ENCODE data around the gene CHAT.

The CHAT gene

DNA sequence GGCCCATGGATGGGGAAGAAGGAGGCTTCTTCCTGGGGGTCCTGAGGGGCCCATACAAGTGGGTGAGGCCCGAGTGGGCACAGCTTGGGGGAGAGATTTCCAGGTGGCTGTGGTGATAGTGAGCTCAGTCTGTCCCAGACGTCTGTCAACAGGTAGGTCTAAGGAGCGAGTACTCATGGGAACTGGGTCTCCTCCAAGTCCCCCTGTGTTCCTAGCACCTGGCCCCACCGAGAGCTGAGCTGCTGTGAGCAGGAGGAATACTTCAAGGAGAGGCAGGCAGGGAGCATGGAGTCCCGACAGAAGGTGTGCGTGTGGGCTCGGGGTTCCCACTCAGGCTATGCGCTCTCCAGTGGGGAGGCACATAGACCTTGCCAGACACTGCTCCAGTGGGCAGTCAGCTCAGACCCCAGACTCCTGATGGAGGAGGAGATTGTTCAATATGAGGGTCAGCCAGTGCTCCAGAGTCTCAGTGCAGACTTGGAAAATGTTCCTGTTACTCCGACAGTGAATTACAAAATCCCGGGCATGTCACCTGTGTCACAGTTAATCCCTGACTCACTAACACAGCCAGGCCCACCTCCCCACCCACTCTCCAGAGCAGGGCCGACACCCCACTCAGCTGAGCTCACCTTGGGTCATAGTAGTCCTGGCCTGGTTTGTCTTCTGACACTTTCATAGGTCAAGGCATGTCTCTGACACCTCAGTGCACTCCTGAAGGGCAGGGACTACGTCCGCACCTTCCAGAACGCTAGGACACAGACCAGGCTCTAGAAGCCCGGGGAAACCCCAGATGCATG is 37.4 kb downstream of the CHAT start:
- H3K27ac ChIP-seq: no peak overlapping the region
- TF ChIP-seq ZFX (IDR thresholded peaks at IDR 0.05) (no peak), CTCF (conservative IDR thresholded peaks at IDR 0.05) (no peak)

DNA sequence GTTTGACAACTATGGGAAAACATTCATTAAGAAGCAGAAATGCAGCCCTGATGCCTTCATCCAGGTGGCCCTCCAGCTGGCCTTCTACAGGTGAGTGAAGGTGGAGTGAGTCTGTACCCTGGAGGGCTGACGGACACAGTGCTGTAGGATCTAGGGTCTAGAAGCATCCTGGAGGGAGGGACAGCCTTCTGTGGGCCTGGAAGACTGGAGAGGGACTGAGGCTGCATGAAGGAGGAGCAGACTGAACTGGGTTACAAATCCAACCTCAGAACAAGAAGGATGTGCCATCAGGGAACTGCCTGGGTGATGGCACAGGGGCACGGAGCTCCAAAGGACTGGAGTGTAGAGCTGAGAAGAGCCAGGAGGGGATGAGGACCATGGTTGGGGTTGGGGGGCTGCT is 38.1 kb downstream of the CHAT start:
- no peak overlapping the region for H3K27ac ChIP-seq
- TF ChIP-seq CTCF (conservative IDR thresholded peaks at IDR 0.05): no peak
- TF ChIP-seq ZFX (IDR thresholded peaks at IDR 0.05): no peak

DNA sequence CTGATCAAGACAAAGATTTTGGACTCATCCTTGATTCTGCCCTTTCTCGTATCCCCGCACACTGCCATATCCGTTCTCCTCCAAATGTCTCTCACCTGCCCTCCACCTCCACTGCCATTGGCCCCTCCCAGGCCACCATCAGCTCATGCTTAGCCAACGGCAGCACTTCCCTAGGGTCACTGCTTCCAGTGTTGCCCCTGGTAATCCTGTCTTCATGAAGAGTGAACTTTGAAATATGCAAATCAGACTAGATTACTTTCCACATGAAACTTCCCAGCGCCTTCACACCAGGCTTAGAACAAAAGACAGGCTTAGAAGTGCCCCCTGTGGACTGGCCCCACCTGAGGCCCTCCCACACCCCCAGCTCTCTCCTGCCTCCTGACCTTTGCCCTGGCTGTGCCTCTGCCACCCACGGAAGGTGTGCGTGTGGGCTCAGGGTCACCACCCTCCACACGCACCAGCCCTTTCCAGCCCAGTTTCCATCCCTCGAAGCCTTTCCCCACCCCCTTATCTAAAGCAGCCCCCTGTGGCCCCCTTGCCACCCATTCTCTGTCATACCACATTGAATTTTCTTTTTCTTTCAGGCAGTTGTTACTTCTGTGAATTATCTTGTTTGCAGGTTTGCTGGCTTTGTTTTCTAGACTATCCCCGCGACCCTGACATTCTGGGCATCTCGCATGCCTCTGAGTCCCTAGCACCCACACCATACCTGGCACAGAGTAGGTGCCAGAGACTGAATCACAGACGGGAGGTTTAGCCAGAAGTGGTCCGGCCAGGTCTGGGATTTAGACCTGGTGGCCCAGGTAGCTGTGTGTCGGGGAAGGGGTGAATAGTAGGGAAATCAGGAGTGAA is 38.8 kb downstream of the CHAT start:
- H3K27ac ChIP-seq: no peak overlapping the region
- no peak for TF ChIP-seq CTCF (conservative IDR thresholded peaks at IDR 0.05)
- no peak for TF ChIP-seq ZFX (IDR thresholded peaks at IDR 0.05)

DNA sequence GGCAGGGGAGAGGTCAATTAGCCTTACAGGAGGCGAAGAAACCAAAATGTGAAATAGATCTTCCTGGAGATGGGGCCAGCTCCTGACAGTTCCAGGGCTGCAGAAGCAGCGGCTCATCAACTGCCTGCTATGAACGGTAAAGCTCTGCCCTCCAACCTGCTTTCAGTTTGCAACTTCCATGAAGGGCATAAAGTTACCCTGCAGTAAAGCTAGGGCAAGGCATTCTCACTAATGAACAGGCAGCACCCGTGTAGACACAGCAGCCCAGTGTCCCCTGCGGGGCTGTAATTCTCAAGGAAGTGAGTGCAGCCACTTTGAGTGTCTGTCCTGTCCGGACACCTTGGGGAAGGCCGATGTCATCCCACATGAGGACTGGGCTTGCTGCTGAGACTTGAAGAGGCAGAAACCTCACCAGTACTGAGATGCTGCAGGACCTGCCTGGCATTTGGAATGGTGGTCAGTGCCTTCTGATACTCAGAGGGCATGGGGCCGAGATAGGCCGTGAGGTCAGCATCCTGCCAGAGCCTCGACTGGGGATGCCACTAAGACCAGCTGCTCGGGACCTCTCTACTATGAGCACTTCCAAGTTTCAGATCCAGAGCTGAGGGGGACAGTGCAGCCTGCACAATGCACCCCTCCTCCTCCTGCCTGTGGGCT is 39.6 kb downstream of the CHAT start:
- TF ChIP-seq ZFX (IDR thresholded peaks at IDR 0.05) (no peak), CTCF (conservative IDR thresholded peaks at IDR 0.05) (no peak)
- H3K27ac ChIP-seq: no peak overlapping the region

DNA sequence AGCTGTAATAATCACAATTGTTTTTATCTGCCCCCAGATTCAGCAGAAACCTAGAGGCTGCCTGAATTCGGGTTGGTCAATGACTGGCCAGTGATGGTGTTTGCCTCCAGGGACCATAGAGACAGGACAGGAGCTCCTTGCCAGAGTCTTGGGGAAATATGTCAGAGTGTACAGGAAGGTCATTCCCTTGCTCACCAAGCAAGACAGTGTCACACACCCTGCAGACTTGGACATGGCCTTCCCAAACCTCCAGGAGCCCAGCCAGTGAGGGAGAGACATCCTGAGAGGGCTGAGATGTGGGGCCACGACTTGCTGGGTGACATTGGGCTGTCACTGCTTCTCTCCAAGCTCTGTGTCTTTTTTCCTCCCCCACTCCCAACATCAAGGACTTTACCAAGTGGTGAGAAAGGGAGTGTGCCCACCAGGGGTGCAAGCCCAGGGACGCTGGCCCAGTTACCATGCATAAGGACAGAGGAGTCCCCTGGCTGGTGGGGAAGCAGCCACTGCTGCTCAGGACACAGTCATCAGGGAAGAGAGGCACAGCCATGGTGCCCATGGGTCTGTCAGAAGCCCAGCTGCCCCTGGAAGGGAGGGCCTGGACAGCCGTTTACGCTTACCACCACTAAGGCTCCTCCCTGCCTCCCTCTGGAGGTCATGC is 40.3 kb downstream of the CHAT start:
- no peak for TF ChIP-seq CTCF (conservative IDR thresholded peaks at IDR 0.05)
- TF ChIP-seq ZFX (IDR thresholded peaks at IDR 0.05): no peak
- no peak overlapping the region for H3K27ac ChIP-seq

DNA sequence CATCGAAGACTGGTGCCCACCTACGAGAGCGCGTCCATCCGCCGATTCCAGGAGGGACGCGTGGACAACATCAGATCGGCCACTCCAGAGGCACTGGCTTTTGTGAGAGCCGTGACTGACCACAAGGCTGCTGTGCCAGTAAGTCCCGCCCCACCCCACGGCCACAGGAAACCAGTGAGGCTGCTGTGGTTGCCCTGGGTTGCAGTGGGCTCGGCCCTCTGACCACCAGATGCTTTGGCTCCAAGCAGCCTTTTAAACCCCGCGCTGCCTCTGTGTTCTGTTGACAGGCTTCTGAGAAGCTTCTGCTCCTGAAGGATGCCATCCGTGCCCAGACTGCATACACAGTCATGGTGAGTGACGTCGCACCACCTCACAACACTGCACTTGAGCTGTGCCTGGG is 41.3 kb downstream of the CHAT start:
- TF ChIP-seq ZFX (IDR thresholded peaks at IDR 0.05) (no peak), CTCF (conservative IDR thresholded peaks at IDR 0.05) (no peak)
- no peak overlapping the region for H3K27ac ChIP-seq

Data from C4-2B (cell line).